K562 (cell line): Measurements from ENCODE around the gene RPL9.

Experiments used
- MEIS2 ChIP-seq: fragments of 450-650 bp; IDR thresholded peaks from 2 replicates; pipeline ENCODE4 v1.6.1; 2014; ENCODE audit warnings: mild to moderate bottlenecking; ENCODE audit not compliant: partially characterized antibody
- ZNF253 ChIP-seq: fragments of 250-450 bp; sonication (Bioruptor Pico); conservative IDR thresholded peaks from 2 replicates; pipeline ENCODE4 v1.6.1; 2021; ENCODE audit warnings: mild to moderate bottlenecking
- TF ChIP-seq, protein P1 (sequence below): fragments of 250-450 bp; sonication (Bioruptor Pico); IDR thresholded peaks from 2 replicates; pipeline ENCODE4 v1.8.0; 2021; ENCODE audit warnings: moderate library complexity, mild to moderate bottlenecking, inconsistent platforms
- TF ChIP-seq, protein P2 (sequence below): sonication (generic); formaldehyde crosslinking; IDR thresholded peaks from 2 replicates; pipeline ENCODE4 v1.8.0; 2022; ENCODE audit warnings: mild to moderate bottlenecking, low read depth, missing genetic modification reagents

DNA sequence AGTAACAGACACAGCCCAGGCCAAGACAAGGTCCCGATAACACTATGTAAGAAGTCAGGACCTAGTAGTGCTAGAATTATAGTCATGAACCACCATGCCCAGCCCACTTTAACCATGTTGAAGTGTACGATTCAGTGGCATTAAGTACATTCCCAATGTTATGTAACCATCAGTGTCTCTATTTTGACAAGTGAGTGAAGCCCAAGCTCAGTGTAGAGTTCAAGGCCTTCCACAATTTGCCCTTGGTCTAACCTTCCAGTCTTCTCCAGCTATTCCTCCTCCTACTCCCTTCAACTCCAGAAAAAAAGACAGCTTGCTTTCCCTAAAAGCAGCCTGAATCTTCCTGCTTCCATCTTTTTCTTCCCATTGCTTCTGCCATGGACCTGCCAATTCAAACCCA lies 31.6 kb upstream of the RPL9 start:
- TF ChIP-seq MEIS2 (no peak), ZNF253 (CRISPR knock-in tag) (no peak)
- TF ChIP-seq, protein P1, sequence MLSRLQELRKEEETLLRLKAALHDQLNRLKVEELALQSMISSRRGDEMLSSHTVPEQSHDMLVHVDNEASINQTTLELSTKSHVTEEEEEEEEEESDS (CRISPR knock-in tag): no peak
- TF ChIP-seq, protein P2, sequence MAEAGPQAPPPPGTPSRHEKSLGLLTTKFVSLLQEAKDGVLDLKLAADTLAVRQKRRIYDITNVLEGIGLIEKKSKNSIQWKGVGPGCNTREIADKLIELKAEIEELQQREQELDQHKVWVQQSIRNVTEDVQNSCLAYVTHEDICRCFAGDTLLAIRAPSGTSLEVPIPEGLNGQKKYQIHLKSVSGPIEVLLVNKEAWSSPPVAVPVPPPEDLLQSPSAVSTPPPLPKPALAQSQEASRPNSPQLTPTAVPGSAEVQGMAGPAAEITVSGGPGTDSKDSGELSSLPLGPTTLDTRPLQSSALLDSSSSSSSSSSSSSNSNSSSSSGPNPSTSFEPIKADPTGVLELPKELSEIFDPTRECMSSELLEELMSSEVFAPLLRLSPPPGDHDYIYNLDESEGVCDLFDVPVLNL (CRISPR knock-in tag): no peak
